ENCODE data around the gene CSNK1G2. TPM values are rescaled to one million over a fixed set of nuclear protein-coding genes. Genes with fewer than 3 reads are reported as not detected.

Gene CSNK1G2
- total RNA-seq, 1 experiment from 2014 or later: 100.0 TPM

DNA sequence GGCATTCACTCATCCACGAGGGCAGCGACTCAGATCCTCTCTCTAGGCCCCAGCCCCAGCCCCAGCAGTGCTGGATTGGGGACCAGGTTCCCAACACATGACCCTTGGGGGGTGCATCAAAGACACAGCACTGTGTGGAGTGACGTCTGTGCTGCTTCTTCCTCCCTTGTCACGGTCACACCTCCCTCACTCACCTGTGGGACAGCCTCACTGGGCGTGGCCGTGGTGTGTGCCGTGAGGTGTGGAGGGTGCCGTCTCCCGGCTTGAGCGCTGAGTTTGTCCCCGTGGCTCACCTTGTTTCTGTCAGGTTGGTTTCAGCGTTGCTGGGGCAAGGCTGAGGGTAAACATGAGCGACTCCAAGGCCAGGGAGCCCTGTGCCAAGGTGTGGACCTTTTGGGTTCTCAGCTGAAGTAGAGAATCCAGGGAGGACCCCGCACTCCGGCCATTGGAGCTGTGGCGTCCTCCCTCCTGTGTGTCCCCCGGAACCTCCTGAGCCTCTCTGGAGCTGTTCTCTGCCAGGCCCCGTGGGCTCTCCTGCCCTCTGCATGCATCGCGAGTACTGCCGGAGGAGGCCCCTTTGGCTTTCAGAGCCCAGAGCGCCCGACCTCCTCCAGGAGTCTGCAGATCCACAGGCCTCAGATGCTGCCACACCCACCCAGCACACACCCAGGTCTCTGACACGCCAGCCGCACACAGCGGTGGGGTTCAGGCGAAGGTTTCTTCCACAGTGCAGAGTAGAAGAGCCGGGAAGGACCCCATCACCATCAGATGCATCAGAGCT, 33.6 kb downstream of the CSNK1G2 start:
- H3T11ph ChIP-seq (ENCODE audit: low read length): no peak overlapping the region
- no peak overlapping the region for H3K27ac ChIP-seq (ENCODE audit: insufficient read length, low read depth, low read length)
- no peak overlapping the region for H3K18ac ChIP-seq (ENCODE audit: insufficient read length, low read depth, low read length)
- H4K5ac ChIP-seq (ENCODE audit: insufficient read length, low read depth, low read length): no peak overlapping the region
- no peak overlapping the region for H2AK5ac ChIP-seq (ENCODE audit: insufficient read length, low read length)
- no peak overlapping the region for H2BK12ac ChIP-seq (ENCODE audit: insufficient read length, low read depth, low read length)
- no peak for DNase-seq
- peak overlapping the region in 1 of 3 experiments; percentile 35; a peak in 1 of 7 replicates for H3K27ac Mint-ChIP-seq
- no peaks in the 10 kb centered on the region for H3K4me1 Mint-ChIP-seq
- H3K4ac ChIP-seq (ENCODE audit: low read depth, low read length): no peak overlapping the region
- no peaks in the 10 kb centered on the region for H3K27me3 ChIP-seq (ENCODE audit: insufficient read depth, low read length)
- H2BK15ac ChIP-seq (ENCODE audit: low read depth, low read length): no peak overlapping the region
- H3K27me3 Mint-ChIP-seq (ENCODE audit: low read depth): no peaks in the 10 kb centered on the region
- no peak overlapping the region for H2BK120ac ChIP-seq (ENCODE audit: low read depth, low read length, poor library complexity, severe bottlenecking)
- no CpG with 5 or more reads among the region's 28 CpGs for WGBS (ENCODE audit: extremely low coverage, insufficient read length, low lambda C conversion rate)
- no peak overlapping the region for H4K8ac ChIP-seq (replicated peaks; ENCODE audit: insufficient read length, low read depth, low read length)
- H3K4me1 ChIP-seq (ENCODE audit: insufficient read depth, low read length): no peaks in the 10 kb centered on the region
- no peaks in the 10 kb centered on the region for H3K79me1 ChIP-seq (ENCODE audit: insufficient read depth, low read depth, low read length, poor library complexity, severe bottlenecking)
- no peak overlapping the region for H3K14ac ChIP-seq (ENCODE audit: insufficient read depth, low read length)
- H4K20me1 ChIP-seq (ENCODE audit: control insufficient read depth, insufficient read depth, insufficient read length): peaks cover 3% of the 10 kb centered on the region
- H3K4me2 ChIP-seq (ENCODE audit: insufficient read depth, insufficient read length, low read length): no peak overlapping the region
- no peak overlapping the region for H3K4me3 Mint-ChIP-seq
- H3K56ac ChIP-seq (ENCODE audit: insufficient read length, low read depth, low read length): no peak overlapping the region
- no peak overlapping the region for H2BK5ac ChIP-seq (ENCODE audit: insufficient read length, low read length)
- H3K9me3 Mint-ChIP-seq: no peaks in the 10 kb centered on the region
- no peaks in the 10 kb centered on the region for H3K9me3 ChIP-seq (ENCODE audit: control insufficient read depth, low read depth, low read length)
- no peak overlapping the region for H4K91ac ChIP-seq (ENCODE audit: insufficient read length, low read depth, low read length)
- no peak overlapping the region for H2AFZ ChIP-seq (ENCODE audit: low read length)
- no peaks in the 10 kb centered on the region for H3K23me2 ChIP-seq (ENCODE audit: insufficient read length, low read depth, low read length, poor library complexity, severe bottlenecking)
- H2BK20ac ChIP-seq (ENCODE audit: low read depth, low read length, poor library complexity, severe bottlenecking): no peak overlapping the region
- no peak overlapping the region for H3K9ac ChIP-seq (ENCODE audit: extremely low read depth, insufficient read length, low read length)
- H3K23ac ChIP-seq (ENCODE audit: insufficient read length, low read depth, low read length): no peak overlapping the region
- H3K79me2 ChIP-seq (ENCODE audit: insufficient read depth, low read length): peaks cover 8% of the 10 kb centered on the region; the same call in 1 of the 2 replicates
- TF ChIP-seq, protein P1, sequence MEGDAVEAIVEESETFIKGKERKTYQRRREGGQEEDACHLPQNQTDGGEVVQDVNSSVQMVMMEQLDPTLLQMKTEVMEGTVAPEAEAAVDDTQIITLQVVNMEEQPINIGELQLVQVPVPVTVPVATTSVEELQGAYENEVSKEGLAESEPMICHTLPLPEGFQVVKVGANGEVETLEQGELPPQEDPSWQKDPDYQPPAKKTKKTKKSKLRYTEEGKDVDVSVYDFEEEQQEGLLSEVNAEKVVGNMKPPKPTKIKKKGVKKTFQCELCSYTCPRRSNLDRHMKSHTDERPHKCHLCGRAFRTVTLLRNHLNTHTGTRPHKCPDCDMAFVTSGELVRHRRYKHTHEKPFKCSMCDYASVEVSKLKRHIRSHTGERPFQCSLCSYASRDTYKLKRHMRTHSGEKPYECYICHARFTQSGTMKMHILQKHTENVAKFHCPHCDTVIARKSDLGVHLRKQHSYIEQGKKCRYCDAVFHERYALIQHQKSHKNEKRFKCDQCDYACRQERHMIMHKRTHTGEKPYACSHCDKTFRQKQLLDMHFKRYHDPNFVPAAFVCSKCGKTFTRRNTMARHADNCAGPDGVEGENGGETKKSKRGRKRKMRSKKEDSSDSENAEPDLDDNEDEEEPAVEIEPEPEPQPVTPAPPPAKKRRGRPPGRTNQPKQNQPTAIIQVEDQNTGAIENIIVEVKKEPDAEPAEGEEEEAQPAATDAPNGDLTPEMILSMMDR (conservative IDR thresholded peaks at IDR 0.05): no peak
- H3K36me3 Mint-ChIP-seq (ENCODE audit: insufficient read depth in 1 of 3, low read depth in 3 of 3): peaks cover 7 to 25% (median 21%) of the 10 kb centered on the region in 3 experiments; a peak in 6 of 7 replicates
